ENCODE measurements around the gene TPM1. TPM values are rescaled to one million over a fixed set of nuclear protein-coding genes. Genes with fewer than 3 reads are reported as not detected.

TPM1 gene
- total and polyA plus RNA-seq, 4 donors: 64.7 to 101 (median 71.5) TPM

DNA sequence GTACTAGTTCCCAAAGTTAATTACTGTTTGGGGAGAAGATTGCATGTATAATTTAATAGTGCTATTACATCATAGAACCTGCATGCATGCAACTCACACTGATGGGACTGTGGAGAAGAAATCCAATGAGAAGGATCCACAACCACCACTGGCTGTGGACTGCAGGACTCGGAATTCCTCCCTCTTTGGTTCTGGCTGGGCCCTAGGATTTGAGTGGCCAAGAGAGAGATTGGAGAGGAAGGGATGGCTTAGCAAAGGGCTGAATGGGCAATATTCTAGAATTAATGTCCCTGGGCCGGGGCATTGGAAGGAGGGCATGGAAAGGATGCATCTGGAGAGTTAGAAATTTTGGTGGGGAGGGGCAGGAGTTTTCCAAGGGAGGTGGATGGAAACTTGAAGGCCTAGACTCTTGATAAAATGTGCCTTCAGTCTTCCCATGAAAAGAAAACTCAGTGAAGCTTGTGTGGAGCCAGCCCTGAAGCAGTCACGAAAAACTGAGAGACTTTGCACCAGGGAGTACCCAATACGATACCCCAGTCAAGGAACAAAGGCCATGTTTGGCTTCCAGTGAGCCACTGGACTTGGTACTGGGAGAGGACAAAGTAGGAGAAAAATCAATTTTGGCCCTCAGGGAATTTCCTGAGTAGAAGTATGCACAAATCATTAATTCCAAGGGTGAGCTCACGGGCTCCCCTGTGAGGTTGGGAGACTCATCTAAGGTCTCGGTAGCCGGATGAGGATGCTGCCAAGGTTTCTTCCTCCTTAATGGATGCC, 31.4 kb upstream of the TPM1 start:
- no peak overlapping the region for H3K4me3 ChIP-seq (ENCODE audit: low read depth in 1 of 3, low read length in 3 of 3)
- no peak for DNase-seq (ENCODE audit: low spot score)
- peak overlapping the region; percentile 63 to 75 for H3K27ac ChIP-seq (ENCODE audit: low read depth in 1 of 2, low read length in 2 of 2)
- no peaks in the 10 kb centered on the region for H3K9me3 ChIP-seq (ENCODE audit: control insufficient read depth in 4 of 4, low read length in 3 of 4)
- peaks cover 4 to 38% (median 27%) of the 10 kb centered on the region in 4 donors for H3K4me1 ChIP-seq (ENCODE audit: control insufficient read depth in 4 of 4, insufficient read depth in 4 of 4, low read length in 3 of 4)
- no peak overlapping the region for H3K9ac ChIP-seq (ENCODE audit: low read depth in 1 of 2, low read length in 2 of 2)
- H3K27me3 ChIP-seq (ENCODE audit: control insufficient read depth in 4 of 4, insufficient read depth in 4 of 4, low read length in 3 of 4): no peaks in the 10 kb centered on the region
- TF ChIP-seq SP1 (IDR thresholded peaks at IDR 0.05): peak; percentile 96
- TF ChIP-seq TAF1 (conservative IDR thresholded peaks at IDR 0.05): no peak
- peak; percentile 100 for TF ChIP-seq HNF4A (conservative IDR thresholded peaks at IDR 0.05)
- TF ChIP-seq RXRA (IDR thresholded peaks at IDR 0.05): peak; percentile 91 to 95
- TF ChIP-seq HNF4G (IDR thresholded peaks at IDR 0.05): peak; percentile 100
- no peak for TF ChIP-seq GABPA (IDR thresholded peaks at IDR 0.05 in 1 of 2, conservative IDR thresholded peaks at IDR 0.05 in 1 of 2)
- TF ChIP-seq, protein P1, sequence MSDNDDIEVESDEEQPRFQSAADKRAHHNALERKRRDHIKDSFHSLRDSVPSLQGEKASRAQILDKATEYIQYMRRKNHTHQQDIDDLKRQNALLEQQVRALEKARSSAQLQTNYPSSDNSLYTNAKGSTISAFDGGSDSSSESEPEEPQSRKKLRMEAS (IDR thresholded peaks at IDR 0.05): peak; percentile 92
- TF ChIP-seq RAD21 (IDR thresholded peaks at IDR 0.05): peak; percentile 65 to 74
- peak; percentile 55 for TF ChIP-seq NR2F2 (IDR thresholded peaks at IDR 0.05)
- TF ChIP-seq CTCF (IDR thresholded peaks at IDR 0.05; ENCODE audit: low read depth, low read length, missing input control): no peak
- peak; percentile 42 for TF ChIP-seq ATF3 (IDR thresholded peaks at IDR 0.05)
- TF ChIP-seq FOXA1 (IDR thresholded peaks at IDR 0.05): peak; percentile 64
- peak; percentile 91 for TF ChIP-seq YY1 (IDR thresholded peaks at IDR 0.05)
- peak; percentile 88 for TF ChIP-seq ZBTB33 (IDR thresholded peaks at IDR 0.05)
- peak; percentile 82 to 94 for TF ChIP-seq JUND (IDR thresholded peaks at IDR 0.05)
- TF ChIP-seq, protein P2, sequence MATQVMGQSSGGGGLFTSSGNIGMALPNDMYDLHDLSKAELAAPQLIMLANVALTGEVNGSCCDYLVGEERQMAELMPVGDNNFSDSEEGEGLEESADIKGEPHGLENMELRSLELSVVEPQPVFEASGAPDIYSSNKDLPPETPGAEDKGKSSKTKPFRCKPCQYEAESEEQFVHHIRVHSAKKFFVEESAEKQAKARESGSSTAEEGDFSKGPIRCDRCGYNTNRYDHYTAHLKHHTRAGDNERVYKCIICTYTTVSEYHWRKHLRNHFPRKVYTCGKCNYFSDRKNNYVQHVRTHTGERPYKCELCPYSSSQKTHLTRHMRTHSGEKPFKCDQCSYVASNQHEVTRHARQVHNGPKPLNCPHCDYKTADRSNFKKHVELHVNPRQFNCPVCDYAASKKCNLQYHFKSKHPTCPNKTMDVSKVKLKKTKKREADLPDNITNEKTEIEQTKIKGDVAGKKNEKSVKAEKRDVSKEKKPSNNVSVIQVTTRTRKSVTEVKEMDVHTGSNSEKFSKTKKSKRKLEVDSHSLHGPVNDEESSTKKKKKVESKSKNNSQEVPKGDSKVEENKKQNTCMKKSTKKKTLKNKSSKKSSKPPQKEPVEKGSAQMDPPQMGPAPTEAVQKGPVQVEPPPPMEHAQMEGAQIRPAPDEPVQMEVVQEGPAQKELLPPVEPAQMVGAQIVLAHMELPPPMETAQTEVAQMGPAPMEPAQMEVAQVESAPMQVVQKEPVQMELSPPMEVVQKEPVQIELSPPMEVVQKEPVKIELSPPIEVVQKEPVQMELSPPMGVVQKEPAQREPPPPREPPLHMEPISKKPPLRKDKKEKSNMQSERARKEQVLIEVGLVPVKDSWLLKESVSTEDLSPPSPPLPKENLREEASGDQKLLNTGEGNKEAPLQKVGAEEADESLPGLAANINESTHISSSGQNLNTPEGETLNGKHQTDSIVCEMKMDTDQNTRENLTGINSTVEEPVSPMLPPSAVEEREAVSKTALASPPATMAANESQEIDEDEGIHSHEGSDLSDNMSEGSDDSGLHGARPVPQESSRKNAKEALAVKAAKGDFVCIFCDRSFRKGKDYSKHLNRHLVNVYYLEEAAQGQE (IDR thresholded peaks at IDR 0.05): peak; percentile 74
- TF ChIP-seq FOXA2 (IDR thresholded peaks at IDR 0.05): peak; percentile 41
- peak in 1 of 2 donors; percentile 63 for TF ChIP-seq EGR1 (IDR thresholded peaks at IDR 0.05; ENCODE audit: low read depth in 2 of 2)
- 44% methylated on average over 7 of the region's 7 CpGs for WGBS
- H3K36me3 ChIP-seq (ENCODE audit: control insufficient read depth in 4 of 4, insufficient read depth in 3 of 4, low read depth in 1 of 4, low read length in 3 of 4): no peaks in the 10 kb centered on the region

All from liver (tissue), 9 donors.